Lung (tissue), 12 donors: Measurements from ENCODE around the gene HOXA9. TPM values are rescaled to one million over a fixed set of nuclear protein-coding genes. Genes with fewer than 3 reads are reported as not detected.

Source experiments
- ATAC-seq: fragments of 200-7000 bp; cut with Tn5 transposase; one replicate; pipeline ENCODE4 v1.9.1; 2020; ENCODE audit warnings: moderate number of reproducible peaks; ENCODE audit not compliant: insufficient read depth, low FRiP score
- DNase-seq, 3 donors: peaks; one replicate each; pipeline ENCODE4 v3.0.0-alpha.2; 2013 to 2017
- H3K27ac ChIP-seq, 2 donors: one replicate each; pipeline ENCODE4 v1.5.1; 2013; ENCODE audit warnings: mild to moderate bottlenecking in 2 of 2, moderate library complexity in 2 of 2, control low read depth in 1 of 2, inconsistent platforms in 1 of 2, low read depth in 1 of 2, low read length in 1 of 2
- H3K27me3 ChIP-seq, 3 donors: one replicate each; pipeline ENCODE4 v1.5.1; 2013; ENCODE audit warnings: low read length in 2 of 3; ENCODE audit not compliant: control insufficient read depth in 3 of 3, insufficient read depth in 3 of 3
- H3K36me3 ChIP-seq, 4 donors: one replicate each; pipeline ENCODE4 v1.5.1; 2013; ENCODE audit warnings: low read length in 4 of 4, mild to moderate bottlenecking in 1 of 4, moderate library complexity in 1 of 4; ENCODE audit not compliant: control insufficient read depth in 4 of 4, insufficient read depth in 4 of 4
- H3K4me1 ChIP-seq, 5 donors: one replicate each; pipeline ENCODE4 v1.5.1; 2013; ENCODE audit warnings: low read length in 5 of 5, mild to moderate bottlenecking in 2 of 5, moderate library complexity in 1 of 5; ENCODE audit not compliant: control insufficient read depth in 5 of 5, insufficient read depth in 5 of 5
- H3K4me3 ChIP-seq: one replicate; pipeline ENCODE4 v1.5.1; 2013; ENCODE audit warnings: mild to moderate bottlenecking, control low read depth, moderate library complexity
- H3K9ac ChIP-seq, 2 donors: one replicate each; pipeline ENCODE4 v1.5.1; 2013; ENCODE audit warnings: low read length in 2 of 2, control low read depth in 1 of 2; ENCODE audit not compliant: insufficient read depth in 1 of 2
- H3K9me3 ChIP-seq, 4 donors: one replicate each; pipeline ENCODE4 v1.5.1; 2013; ENCODE audit warnings: low read length in 3 of 4, mild to moderate bottlenecking in 1 of 4, moderate library complexity in 1 of 4; ENCODE audit not compliant: control insufficient read depth in 4 of 4, insufficient read depth in 3 of 4
- WGBS, 2 donors: extraction: QIAGEN DNeasy Blood & Tissue Kit; methylation state at CpG; one replicate each; pipeline ENCODE4 v1.1.7; 2013; 5-methylcytosine and 5-hydroxymethylcytosine counted together
- polyA plus RNA-seq, 2 donors: library from polyadenylated mRNA; stranded (reverse); fragments of 200-250 nt; gene quantifications; one replicate each; pipeline ENCODE4 v1.2.1, GENCODE V29; 2013
- total RNA-seq, 2 donors: library from RNA; depleted of rRNA in 1 of 2; stranded (reverse); fragments of >200 nt in 1 of 2; gene quantifications; one replicate each; pipeline ENCODE4 v1.2.1, GENCODE V29; 2014 to 2021
- TF ChIP-seq, protein P1 (sequence below): IDR thresholded peaks from 2 replicates; pipeline ENCODE4 v1.5.1; 2012; ENCODE audit warnings: mild to moderate bottlenecking; ENCODE audit errors: control extremely low read depth, extremely low read depth
- donor health status: control.
- donor health status: control.
- donor health status: Bipolar disorder and iron deficiency.
- donor health status: healthy.
- donor health status: DM: yes; HTN: yes; CAD: no.

HOXA9 gene
- total and polyA plus RNA-seq, 4 donors = 0.11 to 0.85 (median 0.43) TPM

DNA sequence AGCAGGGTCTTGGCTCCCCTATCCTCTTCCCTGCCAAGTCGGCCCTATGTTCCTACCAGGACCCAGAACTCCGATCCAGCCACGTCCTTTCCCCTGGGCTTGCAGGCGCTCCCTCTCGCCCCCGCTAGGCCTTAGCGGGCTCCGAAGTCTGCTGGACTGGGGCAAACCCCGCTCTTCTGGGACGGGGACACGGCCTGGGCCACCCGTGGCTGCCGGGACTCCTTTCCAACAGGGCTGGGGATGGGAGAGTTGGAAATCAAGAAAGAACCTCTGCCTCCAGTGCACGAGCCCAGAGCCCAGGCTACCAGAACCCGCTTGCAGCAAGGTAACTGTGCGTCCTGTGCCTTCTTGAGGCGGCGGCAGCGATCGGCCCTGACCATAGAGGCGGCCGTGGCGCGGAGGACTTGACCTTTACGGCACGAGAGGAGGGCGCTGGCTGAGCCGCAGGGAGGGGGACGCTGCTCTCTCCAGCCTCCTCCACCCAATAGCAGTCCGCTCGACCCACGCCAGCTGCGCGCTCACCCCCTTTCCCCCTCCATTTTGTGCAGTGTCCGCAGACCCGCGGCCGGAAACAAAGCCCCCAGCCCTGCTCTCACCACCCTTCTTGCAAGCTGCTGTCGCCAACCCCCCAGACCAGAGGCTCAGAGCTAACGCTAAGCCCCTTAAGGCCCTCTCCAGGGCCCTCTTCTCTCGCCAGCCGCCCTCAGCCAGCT is 26.7 kb upstream of the HOXA9 start:
- WGBS, 2 donors = 10 to 17% methylated on average over 39 to 42 of the region's 42 CpGs
- peak in 2 of 3 donors; percentile 16 for DNase-seq
- TF ChIP-seq, protein P1, sequence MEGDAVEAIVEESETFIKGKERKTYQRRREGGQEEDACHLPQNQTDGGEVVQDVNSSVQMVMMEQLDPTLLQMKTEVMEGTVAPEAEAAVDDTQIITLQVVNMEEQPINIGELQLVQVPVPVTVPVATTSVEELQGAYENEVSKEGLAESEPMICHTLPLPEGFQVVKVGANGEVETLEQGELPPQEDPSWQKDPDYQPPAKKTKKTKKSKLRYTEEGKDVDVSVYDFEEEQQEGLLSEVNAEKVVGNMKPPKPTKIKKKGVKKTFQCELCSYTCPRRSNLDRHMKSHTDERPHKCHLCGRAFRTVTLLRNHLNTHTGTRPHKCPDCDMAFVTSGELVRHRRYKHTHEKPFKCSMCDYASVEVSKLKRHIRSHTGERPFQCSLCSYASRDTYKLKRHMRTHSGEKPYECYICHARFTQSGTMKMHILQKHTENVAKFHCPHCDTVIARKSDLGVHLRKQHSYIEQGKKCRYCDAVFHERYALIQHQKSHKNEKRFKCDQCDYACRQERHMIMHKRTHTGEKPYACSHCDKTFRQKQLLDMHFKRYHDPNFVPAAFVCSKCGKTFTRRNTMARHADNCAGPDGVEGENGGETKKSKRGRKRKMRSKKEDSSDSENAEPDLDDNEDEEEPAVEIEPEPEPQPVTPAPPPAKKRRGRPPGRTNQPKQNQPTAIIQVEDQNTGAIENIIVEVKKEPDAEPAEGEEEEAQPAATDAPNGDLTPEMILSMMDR = no peak
- Histone ChIP-seq H3K9ac (no peak overlapping the region), H3K27me3 (peaks cover 3 to 98% (median 94%) of the 10 kb centered on the region in 3 donors), H3K36me3 (no peaks in the 10 kb centered on the region), H3K27ac (no peak overlapping the region), H3K4me3 (no peak overlapping the region), H3K9me3 (peaks cover 0 to 6% (median 0%) of the 10 kb centered on the region in 4 donors), H3K4me1 (peaks cover 0 to 25% (median 10%) of the 10 kb centered on the region in 5 donors)
- no peak for ATAC-seq

DNA sequence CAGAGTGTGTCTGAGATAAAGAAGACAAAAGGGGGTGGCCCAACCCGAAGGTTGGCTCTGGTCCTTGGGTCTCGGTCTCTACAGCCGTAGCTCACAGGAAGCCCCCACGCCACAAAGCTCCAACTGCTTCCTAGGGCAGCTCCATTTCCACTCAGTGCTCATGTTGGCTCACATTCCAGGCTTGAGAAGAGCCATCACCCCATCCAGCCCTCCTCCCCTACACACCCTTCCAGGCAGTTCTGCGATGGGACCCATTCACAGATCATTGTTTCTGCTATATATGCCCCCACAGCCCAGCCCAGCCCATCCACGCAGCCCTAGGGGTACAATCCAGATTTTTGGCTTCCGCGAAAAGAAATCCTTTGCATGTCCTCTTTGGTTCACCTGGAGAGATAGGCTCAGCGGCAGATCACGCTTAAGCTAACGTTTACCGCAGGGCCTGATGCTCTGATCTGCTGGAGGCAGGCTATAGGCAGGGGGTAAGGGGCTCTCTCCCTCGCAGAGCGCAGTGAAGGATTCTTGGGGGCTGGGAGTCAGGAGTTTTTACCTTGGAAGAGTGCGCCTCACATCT is 25.9 kb upstream of the HOXA9 start:
- Histone ChIP-seq H3K36me3 (no peaks in the 10 kb centered on the region), H3K9ac (no peak overlapping the region), H3K27me3 (peaks cover 3 to 98% (median 94%) of the 10 kb centered on the region in 3 donors), H3K4me1 (peaks cover 0 to 25% (median 10%) of the 10 kb centered on the region in 5 donors), H3K27ac (no peak overlapping the region), H3K4me3 (no peak overlapping the region), H3K9me3 (peaks cover 0 to 6% (median 0%) of the 10 kb centered on the region in 4 donors)
- DNase-seq (peak in 1 of 3 donors; percentile 9), ATAC-seq (no peak)
- 29 to 46% methylated on average over 15 of the region's 15 CpGs for WGBS, 2 donors
- TF ChIP-seq, protein P1 = no peak

DNA sequence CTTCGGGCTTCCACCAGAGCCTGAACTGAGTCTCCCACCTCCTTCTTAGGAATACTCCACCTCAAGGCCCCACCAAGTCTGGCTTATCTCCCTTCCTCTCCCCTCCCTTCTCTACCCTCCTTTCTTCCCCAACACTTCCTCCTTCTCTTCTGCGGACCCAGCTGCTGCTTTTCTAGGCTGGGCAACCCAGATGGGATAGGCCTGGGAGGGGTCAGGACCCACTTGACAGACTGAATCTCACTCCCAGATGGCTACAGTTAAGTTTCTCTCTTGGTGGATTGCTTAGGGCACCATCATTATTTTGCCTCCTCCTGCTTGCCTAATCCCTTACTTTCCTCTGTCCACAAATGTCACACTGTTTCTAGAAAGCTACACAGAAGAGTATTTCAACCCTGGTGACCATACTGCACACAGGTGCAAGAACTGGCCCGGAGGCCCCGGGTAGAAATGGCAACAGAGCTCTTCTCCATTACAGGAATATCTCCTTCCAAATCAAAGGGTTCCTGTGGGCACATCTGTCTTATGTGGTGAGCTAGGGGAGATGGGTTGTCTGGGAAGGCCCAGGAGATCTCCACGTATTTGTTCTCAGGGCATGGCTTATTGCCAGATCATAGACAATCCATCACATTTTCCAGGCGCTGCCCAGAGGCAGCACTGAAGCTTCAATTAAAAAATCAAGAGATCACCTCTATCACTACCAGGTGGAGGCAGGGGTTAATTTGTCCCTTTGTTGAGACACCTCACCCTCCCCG is 24.8 kb upstream of the HOXA9 start:
- Histone ChIP-seq H3K9me3 (peaks cover 0 to 9% (median 0%) of the 10 kb centered on the region in 4 donors), H3K36me3 (no peaks in the 10 kb centered on the region), H3K27ac (no peak overlapping the region), H3K27me3 (peaks cover 3 to 98% (median 94%) of the 10 kb centered on the region in 3 donors), H3K4me1 (peaks cover 0 to 27% (median 16%) of the 10 kb centered on the region in 5 donors), H3K4me3 (no peak overlapping the region), H3K9ac (no peak overlapping the region)
- no peak for ATAC-seq
- 40 to 46% methylated on average over 7 of the region's 7 CpGs for WGBS, 2 donors
- TF ChIP-seq, protein P1 = no peak
- peak in 1 of 3 donors; percentile 8 for DNase-seq
